Measurements from ENCODE around the gene STRA6.
"Not testable (repeated sequence)": the region's sequence is repeated elsewhere in the genome, so short reads cannot be mapped to it uniquely, and the experiment has no call there.

Gene STRA6

GRCh38 chr15:74179101-74179841, 23.3 kb downstream of the STRA6 start:
- no peak for DNase-seq

- no peak for DNase-seq
Observed at GRCh38 chr15:74178326-74179100, 24.1 kb downstream of the STRA6 start.

- no peak for DNase-seq
Observed at GRCh38 chr15:74176262-74177214, 26.0 kb downstream of the STRA6 start.

- DNase-seq: no peak
Observed at GRCh38 chr15:74175271-74176191, 27.1 kb downstream of the STRA6 start.

GRCh38 chr15:74174958-74175253, 27.7 kb downstream of the STRA6 start:
- no peak for DNase-seq

GRCh38 chr15:74174219-74174957, 28.2 kb downstream of the STRA6 start:
- no peak for DNase-seq

GRCh38 chr15:74173380-74174218, 29.0 kb downstream of the STRA6 start, which contains the start of gene ISLR:
Gene ISLR (plus strand): TSS chr15:74173710. CDS start chr15:74174859, 1,149 bp downstream.
- DNase-seq: no peak

- no peak for DNase-seq
Observed at GRCh38 chr15:74172701-74173379, 29.7 kb downstream of the STRA6 start.

- no peak for DNase-seq
Observed at GRCh38 chr15:74171965-74172541, 30.5 kb downstream of the STRA6 start.

GRCh38 chr15:74170875-74171578, 31.6 kb downstream of the STRA6 start:
- DNase-seq: no peak

GRCh38 chr15:74170071-74170844, 32.3 kb downstream of the STRA6 start:
- DNase-seq: no peak

GRCh38 chr15:74168711-74169126, 33.9 kb downstream of the STRA6 start:
- no peak for DNase-seq

- no peak for DNase-seq
Observed at GRCh38 chr15:74167891-74168331, 34.7 kb downstream of the STRA6 start.

GRCh38 chr15:74165461-74165860, 37.1 kb downstream of the STRA6 start:
- DNase-seq: no peak

- DNase-seq: not testable (repeated sequence)
Observed at GRCh38 chr15:74162195-74162536, 40.4 kb downstream of the STRA6 start.

- DNase-seq: not testable (repeated sequence)
Observed at GRCh38 chr15:74160390-74160789, 42.2 kb downstream of the STRA6 start.

GRCh38 chr15:74159773-74160172, 42.8 kb downstream of the STRA6 start:
- no peak for DNase-seq

All from AML-193 (cell line).